Loucy (cell line): ENCODE measurements around the gene APLNR.

ENCODE experiments used
- H2AFZ ChIP-seq: fragments of 200-600 bp; sonication (generic); 2 replicates; pipeline ENCODE4 v1.6.0; 2016; ENCODE audit warnings: antibody characterized with exemption, mild to moderate bottlenecking, low read length, moderate library complexity
- H3F3A ChIP-seq: fragments of 200-600 bp; 2 replicates; pipeline ENCODE4 v1.6.0; 2016; ENCODE audit warnings: antibody characterized with exemption, low read depth, mild to moderate bottlenecking
- H3K27me3 ChIP-seq: fragments of 200-600 bp; sonication (generic); 2 replicates; pipeline ENCODE4 v1.6.1; 2014; ENCODE audit warnings: low read length, mild to moderate bottlenecking; ENCODE audit not compliant: insufficient read depth, poor library complexity, severe bottlenecking
- H3K36me3 ChIP-seq: fragments of 200-600 bp; sonication (generic); 2 replicates; pipeline ENCODE4 v1.6.1; 2016; ENCODE audit warnings: low read length; ENCODE audit not compliant: insufficient read depth
- H3K4me1 ChIP-seq: fragments of 200-600 bp; sonication (generic); 2 replicates; pipeline ENCODE4 v1.5.1; 2014; ENCODE audit warnings: low read length, mild to moderate bottlenecking; ENCODE audit not compliant: insufficient read depth, poor library complexity, severe bottlenecking
- H3K4me2 ChIP-seq: fragments of 200-600 bp; sonication (generic); 2 replicates; pipeline ENCODE4 v1.6.0; 2014; ENCODE audit warnings: antibody characterized with exemption, low read length, low read depth, mild to moderate bottlenecking; ENCODE audit not compliant: poor library complexity, severe bottlenecking
- H3K4me3 ChIP-seq: fragments of 200-600 bp; sonication (generic); 2 replicates; pipeline ENCODE4 v1.5.1; 2014; ENCODE audit warnings: low read length, mild to moderate bottlenecking, mixed read lengths; ENCODE audit not compliant: poor library complexity, severe bottlenecking
- H3K79me2 ChIP-seq: fragments of 200-600 bp; sonication (generic); 2 replicates; pipeline ENCODE4 v1.6.1; 2014; ENCODE audit warnings: low read length; ENCODE audit not compliant: insufficient read depth
- H3K9ac ChIP-seq: fragments of 200-600 bp; sonication (generic); 2 replicates; pipeline ENCODE4 v1.6.0; 2014; ENCODE audit warnings: mild to moderate bottlenecking, low read depth, low read length, moderate library complexity; ENCODE audit not compliant: poor library complexity, severe bottlenecking
- H3K9me2 ChIP-seq: fragments of 200-600 bp; sonication (generic); replicated peaks from 2 replicates; pipeline ENCODE4 v1.6.1; 2016; ENCODE audit warnings: low read depth, low read length, mixed read lengths
- H3K9me3 ChIP-seq: fragments of 200-600 bp; sonication (generic); 2 replicates; pipeline ENCODE4 v1.6.1; 2014; ENCODE audit warnings: mild to moderate bottlenecking, antibody characterized with exemption, low read length, low read depth; ENCODE audit not compliant: insufficient read depth
- H4K20me1 ChIP-seq: fragments of 200-600 bp; sonication (generic); 2 replicates; pipeline ENCODE4 v1.6.0; 2014; ENCODE audit warnings: antibody characterized with exemption, low read length, mild to moderate bottlenecking; ENCODE audit not compliant: insufficient read depth, poor library complexity, severe bottlenecking
- EZH2phosphoT487 ChIP-seq: fragments of 200-600 bp; IDR thresholded peaks from 2 replicates; pipeline ENCODE4 v1.6.1; 2018; ENCODE audit warnings: antibody characterized with exemption, mild to moderate bottlenecking, moderate library complexity, borderline replicate concordance
- TF ChIP-seq, protein P1 (sequence below): fragments of 200-600 bp; sonication (generic); conservative IDR thresholded peaks from 2 replicates; pipeline ENCODE4 v1.5.1; 2014; ENCODE audit warnings: mild to moderate bottlenecking, antibody characterized with exemption, low read length

Gene APLNR

DNA sequence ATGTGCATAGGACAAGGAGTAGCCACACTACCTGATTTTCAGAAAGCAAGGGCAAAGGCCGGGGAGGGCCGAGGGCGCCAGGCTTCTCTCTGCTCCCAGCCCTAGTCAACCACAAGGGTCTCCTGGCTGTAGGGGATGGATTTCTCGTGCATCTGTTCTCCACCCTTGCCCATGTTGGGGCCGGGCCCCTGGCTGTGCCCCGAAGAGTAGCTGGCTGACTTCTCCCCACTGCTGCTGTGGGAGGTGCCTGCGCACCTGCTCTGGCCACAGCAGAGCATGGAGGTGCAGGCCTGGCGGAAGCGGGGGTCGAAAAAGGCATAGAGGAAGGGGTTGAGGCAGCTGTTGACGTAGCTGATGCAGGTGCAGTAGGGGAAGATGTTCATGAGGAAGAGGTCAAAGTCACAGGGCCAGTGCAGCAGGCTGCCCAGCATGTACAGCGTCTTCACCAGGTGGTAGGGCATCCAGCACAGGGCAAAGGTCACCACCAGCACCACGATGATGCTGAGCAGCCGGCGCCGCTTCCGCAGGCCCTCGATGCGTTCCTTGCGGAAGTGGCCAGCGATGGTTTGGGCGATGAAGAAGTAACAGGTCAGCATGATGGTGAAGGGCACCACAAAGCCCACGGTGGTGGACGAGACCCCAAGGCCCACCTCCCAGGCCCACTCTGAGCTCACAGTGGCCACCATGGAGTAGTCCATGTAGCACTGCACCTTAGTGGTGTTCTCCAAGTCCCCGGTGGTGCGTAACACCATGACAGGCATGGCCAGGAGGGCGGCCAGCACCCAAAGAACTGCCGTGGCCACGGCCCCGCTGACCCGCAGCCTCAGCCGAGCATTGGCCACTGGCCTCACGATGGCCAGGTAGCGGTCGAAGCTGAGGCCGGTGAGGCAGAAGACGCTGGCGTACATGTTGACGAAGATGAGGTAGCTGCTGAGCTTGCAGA is 1.0 kb downstream of the APLNR start:
- Histone ChIP-seq H3K27me3 (no peaks in the 10 kb centered on the region), H3F3A (no peaks in the 10 kb centered on the region), H3K9me3 (no peaks in the 10 kb centered on the region), H3K4me1 (peaks cover 6% of the 10 kb centered on the region), H3K79me2 (no peaks in the 10 kb centered on the region), H3K36me3 (no peaks in the 10 kb centered on the region), H3K9me2 (no peaks in the 10 kb centered on the region), H3K4me2 (no peak overlapping the region), H3K4me3 (no peak overlapping the region), H2AFZ (no peak overlapping the region), H4K20me1 (no peaks in the 10 kb centered on the region), H3K9ac (no peak overlapping the region)
- TF ChIP-seq, protein P1, sequence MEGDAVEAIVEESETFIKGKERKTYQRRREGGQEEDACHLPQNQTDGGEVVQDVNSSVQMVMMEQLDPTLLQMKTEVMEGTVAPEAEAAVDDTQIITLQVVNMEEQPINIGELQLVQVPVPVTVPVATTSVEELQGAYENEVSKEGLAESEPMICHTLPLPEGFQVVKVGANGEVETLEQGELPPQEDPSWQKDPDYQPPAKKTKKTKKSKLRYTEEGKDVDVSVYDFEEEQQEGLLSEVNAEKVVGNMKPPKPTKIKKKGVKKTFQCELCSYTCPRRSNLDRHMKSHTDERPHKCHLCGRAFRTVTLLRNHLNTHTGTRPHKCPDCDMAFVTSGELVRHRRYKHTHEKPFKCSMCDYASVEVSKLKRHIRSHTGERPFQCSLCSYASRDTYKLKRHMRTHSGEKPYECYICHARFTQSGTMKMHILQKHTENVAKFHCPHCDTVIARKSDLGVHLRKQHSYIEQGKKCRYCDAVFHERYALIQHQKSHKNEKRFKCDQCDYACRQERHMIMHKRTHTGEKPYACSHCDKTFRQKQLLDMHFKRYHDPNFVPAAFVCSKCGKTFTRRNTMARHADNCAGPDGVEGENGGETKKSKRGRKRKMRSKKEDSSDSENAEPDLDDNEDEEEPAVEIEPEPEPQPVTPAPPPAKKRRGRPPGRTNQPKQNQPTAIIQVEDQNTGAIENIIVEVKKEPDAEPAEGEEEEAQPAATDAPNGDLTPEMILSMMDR, result no peak

DNA sequence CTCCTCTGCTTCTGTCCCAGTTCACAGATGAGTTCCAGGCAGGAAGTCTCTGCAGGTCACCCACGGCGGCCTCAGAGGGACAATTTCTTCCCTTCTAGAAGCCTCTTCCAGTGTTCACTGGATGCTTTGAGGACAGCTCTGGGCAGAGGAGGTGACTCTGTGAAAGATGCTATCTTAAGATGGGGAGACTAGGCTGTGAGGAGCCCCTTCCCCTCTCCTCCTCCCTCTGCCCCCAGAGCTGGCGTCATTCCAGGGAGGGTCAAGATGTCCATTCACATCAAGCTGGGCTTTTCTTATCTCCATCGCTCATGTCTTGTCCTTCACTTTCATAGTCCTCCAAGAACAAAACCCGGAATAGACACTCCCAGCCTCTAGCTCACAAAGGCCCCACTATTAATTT is 3.3 kb downstream of the APLNR start:
- no peak overlapping the region for H3K4me2 ChIP-seq
- no peaks in the 10 kb centered on the region for H3K9me2 ChIP-seq
- no peak overlapping the region for H2AFZ ChIP-seq
- H3K9me3 ChIP-seq, result no peaks in the 10 kb centered on the region
- no peaks in the 10 kb centered on the region for H3K27me3 ChIP-seq
- peaks cover 6% of the 10 kb centered on the region for H3K4me1 ChIP-seq
- H4K20me1 ChIP-seq, result no peaks in the 10 kb centered on the region
- H3K79me2 ChIP-seq, result no peaks in the 10 kb centered on the region
- TF ChIP-seq, protein P1, result no peak
- no peak for TF ChIP-seq EZH2phosphoT487
- H3K4me3 ChIP-seq, result no peak overlapping the region
- H3K36me3 ChIP-seq, result no peaks in the 10 kb centered on the region
- H3K9ac ChIP-seq, result no peak overlapping the region
- H3F3A ChIP-seq, result no peaks in the 10 kb centered on the region

DNA sequence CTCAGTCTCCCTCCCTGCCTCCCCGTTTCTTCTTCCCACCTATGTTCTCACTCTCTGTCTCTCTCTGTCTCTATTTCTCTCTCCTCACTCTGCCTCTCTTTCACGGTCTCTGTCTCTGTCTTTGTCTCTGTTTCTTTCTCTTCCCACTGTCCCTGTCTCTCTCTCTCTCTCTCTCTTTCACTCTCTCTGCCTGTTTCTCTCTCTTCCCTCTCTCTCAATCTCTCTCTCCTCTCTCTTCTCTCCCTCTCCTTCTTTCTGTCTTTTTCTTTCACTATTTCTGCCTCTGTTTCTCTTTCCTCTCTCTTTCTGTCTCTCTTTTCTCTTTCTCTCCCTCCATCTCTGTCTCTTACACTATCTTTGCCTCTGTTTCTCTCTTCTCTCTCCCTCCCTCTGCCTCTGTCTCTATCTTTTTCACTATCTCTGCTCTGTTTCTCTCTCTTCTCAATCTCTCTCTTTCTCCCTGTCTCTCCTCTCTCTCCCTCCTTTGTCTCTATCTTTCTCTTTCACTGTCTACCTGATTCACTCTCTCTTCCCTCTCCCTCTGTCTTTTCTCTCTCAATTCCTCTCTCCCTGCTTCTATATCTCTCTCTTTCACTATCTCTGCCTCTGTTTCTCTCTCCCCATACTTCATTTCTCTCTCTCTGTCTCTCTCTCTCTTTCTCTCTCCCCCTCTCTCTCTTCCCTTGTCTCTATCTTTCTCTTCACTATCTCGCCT is 5.4 kb downstream of the APLNR start:
- Histone ChIP-seq H3K4me3 (no peak overlapping the region), H3K9ac (no peak overlapping the region), H4K20me1 (no peaks in the 10 kb centered on the region), H3K4me1 (no peaks in the 10 kb centered on the region), H3K36me3 (no peaks in the 10 kb centered on the region), H3F3A (no peaks in the 10 kb centered on the region), H2AFZ (no peak overlapping the region), H3K27me3 (no peaks in the 10 kb centered on the region), H3K9me2 (no peaks in the 10 kb centered on the region), H3K9me3 (no peaks in the 10 kb centered on the region), H3K4me2 (no peak overlapping the region), H3K79me2 (no peaks in the 10 kb centered on the region)
- no peak for TF ChIP-seq EZH2phosphoT487
- TF ChIP-seq, protein P1, result no peak
